ENCODE results near the gene FSD2. TPM values are rescaled to one million over a fixed set of nuclear protein-coding genes. Genes with fewer than 3 reads are reported as not detected.

Gene FSD2
- total RNA-seq, 6 donors from 2014 or later: 0.86 TPM; not detected in 5

GRCh38 chr15:82802497-82802896, 3.4 kb downstream of the FSD2 start:
- Histone ChIP-seq H3K4me3 (no peak overlapping the region), H3K27ac (no peak overlapping the region), H3K27me3 (no peaks in the 10 kb centered on the region), H3K9me3 (no peaks in the 10 kb centered on the region), H3K4me1 (peaks cover 0 to 11% (median 1%) of the 10 kb centered on the region in 4 donors), H3K36me3 (no peaks in the 10 kb centered on the region)
- TF ChIP-seq POLR2A (IDR thresholded peaks at IDR 0.05) (no peak), POLR2AphosphoS5 (IDR thresholded peaks at IDR 0.05) (no peak), EP300 (IDR thresholded peaks at IDR 0.05) (no peak)
- TF ChIP-seq, protein P1, sequence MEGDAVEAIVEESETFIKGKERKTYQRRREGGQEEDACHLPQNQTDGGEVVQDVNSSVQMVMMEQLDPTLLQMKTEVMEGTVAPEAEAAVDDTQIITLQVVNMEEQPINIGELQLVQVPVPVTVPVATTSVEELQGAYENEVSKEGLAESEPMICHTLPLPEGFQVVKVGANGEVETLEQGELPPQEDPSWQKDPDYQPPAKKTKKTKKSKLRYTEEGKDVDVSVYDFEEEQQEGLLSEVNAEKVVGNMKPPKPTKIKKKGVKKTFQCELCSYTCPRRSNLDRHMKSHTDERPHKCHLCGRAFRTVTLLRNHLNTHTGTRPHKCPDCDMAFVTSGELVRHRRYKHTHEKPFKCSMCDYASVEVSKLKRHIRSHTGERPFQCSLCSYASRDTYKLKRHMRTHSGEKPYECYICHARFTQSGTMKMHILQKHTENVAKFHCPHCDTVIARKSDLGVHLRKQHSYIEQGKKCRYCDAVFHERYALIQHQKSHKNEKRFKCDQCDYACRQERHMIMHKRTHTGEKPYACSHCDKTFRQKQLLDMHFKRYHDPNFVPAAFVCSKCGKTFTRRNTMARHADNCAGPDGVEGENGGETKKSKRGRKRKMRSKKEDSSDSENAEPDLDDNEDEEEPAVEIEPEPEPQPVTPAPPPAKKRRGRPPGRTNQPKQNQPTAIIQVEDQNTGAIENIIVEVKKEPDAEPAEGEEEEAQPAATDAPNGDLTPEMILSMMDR (IDR thresholded peaks at IDR 0.05): no peak
- DNase-seq: no peak
- 50% methylated on average over 1 of the region's 1 CpG; no CpG with 5 or more reads in 1 of the 2 donors for WGBS, 2 donors
- no peak for ATAC-seq (ENCODE audit: low FRiP score in 2 of 2)

- Histone ChIP-seq H3K4me3 (no peak overlapping the region), H3K27ac (no peak overlapping the region), H3K27me3 (no peaks in the 10 kb centered on the region), H3K9me3 (no peaks in the 10 kb centered on the region), H3K4me1 (no peaks in the 10 kb centered on the region), H3K36me3 (no peaks in the 10 kb centered on the region)
- 82% methylated on average over 7 of the region's 7 CpGs for WGBS, 2 donors
- ATAC-seq (ENCODE audit: low FRiP score in 2 of 2) (no peak), DNase-seq (no peak)
- TF ChIP-seq POLR2AphosphoS5 (IDR thresholded peaks at IDR 0.05) (no peak), EP300 (IDR thresholded peaks at IDR 0.05) (no peak), POLR2A (IDR thresholded peaks at IDR 0.05) (no peak)
- TF ChIP-seq, protein P1 (IDR thresholded peaks at IDR 0.05): no peak
Measured at GRCh38 chr15:82799183-82799841, 6.6 kb downstream of the FSD2 start.

DNA sequence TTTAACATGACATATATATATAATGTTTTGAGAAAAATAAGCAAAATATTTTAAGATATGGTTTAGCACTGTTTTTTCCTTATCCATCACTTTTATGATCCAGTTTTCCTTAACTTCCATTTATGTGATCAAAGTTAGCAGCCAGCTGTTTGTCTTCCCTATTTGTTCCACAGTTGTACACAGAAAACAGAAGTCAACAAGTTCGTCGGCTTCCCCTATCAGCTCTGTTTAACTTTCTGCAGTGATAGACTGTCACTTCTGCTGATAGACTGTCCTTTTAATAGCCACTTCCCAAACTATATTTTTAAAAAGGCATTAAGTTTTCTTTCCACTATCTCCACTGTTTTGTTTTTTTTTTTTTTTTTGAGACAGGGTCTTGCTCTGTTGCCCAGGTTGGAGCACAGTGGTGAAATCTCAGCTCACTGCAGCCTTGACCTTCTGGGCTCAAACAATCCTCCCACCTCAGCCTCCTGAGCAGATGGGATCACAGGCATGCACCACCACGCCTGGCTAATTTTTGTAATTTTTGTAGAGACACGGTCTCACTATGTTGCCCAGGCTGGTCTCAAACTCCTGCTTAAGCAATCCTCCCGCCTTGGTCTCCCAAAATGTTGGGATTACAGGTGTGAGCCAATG, 7.2 kb downstream of the FSD2 start:
- H3K9me3 ChIP-seq: no peaks in the 10 kb centered on the region
- ATAC-seq (ENCODE audit: low FRiP score in 2 of 2) (no peak), DNase-seq (no peak)
- H3K27me3 ChIP-seq: no peaks in the 10 kb centered on the region
- WGBS, 2 donors: 70 to 80% methylated on average over 5 of the region's 5 CpGs
- H3K27ac ChIP-seq: no peak overlapping the region
- no peak overlapping the region for H3K4me3 ChIP-seq
- TF ChIP-seq EP300 (IDR thresholded peaks at IDR 0.05): no peak
- TF ChIP-seq, protein P1 (IDR thresholded peaks at IDR 0.05): no peak
- H3K36me3 ChIP-seq: no peaks in the 10 kb centered on the region
- H3K4me1 ChIP-seq: no peaks in the 10 kb centered on the region

- 76 to 79% methylated on average over 4 of the region's 4 CpGs for WGBS, 2 donors
- H3K9me3 ChIP-seq: no peaks in the 10 kb centered on the region
- DNase-seq (no peak), ATAC-seq (ENCODE audit: low FRiP score in 2 of 2) (no peak)
- H3K4me1 ChIP-seq: no peaks in the 10 kb centered on the region
- no peaks in the 10 kb centered on the region for H3K36me3 ChIP-seq
- no peak overlapping the region for H3K4me3 ChIP-seq
- H3K27ac ChIP-seq: no peak overlapping the region
- TF ChIP-seq, protein P1 (IDR thresholded peaks at IDR 0.05): no peak
- TF ChIP-seq POLR2A (IDR thresholded peaks at IDR 0.05) (no peak), EP300 (IDR thresholded peaks at IDR 0.05) (no peak), POLR2AphosphoS5 (IDR thresholded peaks at IDR 0.05) (no peak)
- H3K27me3 ChIP-seq: no peaks in the 10 kb centered on the region
Measured at GRCh38 chr15:82798104-82798503, 7.8 kb downstream of the FSD2 start.

DNA sequence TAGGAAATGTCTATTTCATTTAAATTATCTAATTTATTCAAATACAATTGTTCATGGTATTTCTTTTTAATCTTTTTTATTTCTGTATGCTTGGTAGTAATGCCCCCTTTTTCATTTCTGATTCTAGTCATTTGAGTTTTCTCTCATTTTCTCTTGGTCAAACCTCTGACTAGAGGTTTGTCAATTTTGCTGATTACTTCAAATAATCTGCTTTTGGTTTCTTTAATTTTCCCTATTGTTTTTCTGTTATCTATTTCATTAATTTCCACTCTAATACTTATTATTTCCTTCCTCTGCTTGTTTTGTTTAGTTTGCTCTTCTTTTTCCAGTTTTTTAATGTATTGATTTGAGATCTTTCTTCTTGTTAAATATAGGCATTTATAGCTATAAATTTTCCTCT, 12.1 kb downstream of the FSD2 start:
- TF ChIP-seq POLR2A (IDR thresholded peaks at IDR 0.05) (no peak), POLR2AphosphoS5 (IDR thresholded peaks at IDR 0.05) (no peak), EP300 (IDR thresholded peaks at IDR 0.05) (no peak)
- TF ChIP-seq, protein P1 (IDR thresholded peaks at IDR 0.05): no peak
- no peak overlapping the region for H3K4me3 ChIP-seq
- ATAC-seq (ENCODE audit: low FRiP score in 2 of 2) (no peak), DNase-seq (no peak)
- no peaks in the 10 kb centered on the region for H3K36me3 ChIP-seq
- no peak overlapping the region for H3K27ac ChIP-seq
- H3K27me3 ChIP-seq: no peaks in the 10 kb centered on the region
- no peaks in the 10 kb centered on the region for H3K9me3 ChIP-seq
- no peaks in the 10 kb centered on the region for H3K4me1 ChIP-seq

All from upper lobe of left lung (tissue), 6 donors.